Stomach (tissue), 9 donors: ENCODE results near the gene PLEKHS1. TPM values are rescaled to one million over a fixed set of nuclear protein-coding genes. Genes with fewer than 3 reads are reported as not detected.

Experiments
- DNase-seq, 2 donors: peaks; one replicate each; pipeline versions ENCODE4 v3.0.0 to v3.0.0-alpha.2; 2013 to 2019
- H3K27ac ChIP-seq, 5 donors: fragments of 200-600 bp in 4 of 5; sonication (generic) in 4 of 5; one replicate each; pipeline ENCODE4 v1.5.1; 2013 to 2019; ENCODE audit warnings: mild to moderate bottlenecking in 1 of 5, moderate library complexity in 1 of 5
- H3K27me3 ChIP-seq, 3 donors: fragments of 200-600 bp; sonication (generic); one replicate each; pipeline ENCODE4 v1.5.1; 2017 to 2019; ENCODE audit warnings: mixed run types in 1 of 3
- H3K36me3 ChIP-seq, 4 donors: fragments of 200-600 bp; sonication (generic); 1 replicate in 3 of 4; 2 replicates in 1 of 4; pipeline ENCODE4 v1.5.1; 2016 to 2019
- H3K4me1 ChIP-seq, 4 donors: fragments of 200-600 bp; sonication (generic); one replicate each; pipeline ENCODE4 v1.5.1; 2016 to 2019
- H3K4me3 ChIP-seq, 4 donors: fragments of 200-600 bp; sonication (generic) in 3 of 4; one replicate each; pipeline ENCODE4 v1.5.1; 2016 to 2019; ENCODE audit warnings: mild to moderate bottlenecking in 1 of 4
- H3K9me3 ChIP-seq, 4 donors: fragments of 200-600 bp; sonication (generic); one replicate each; pipeline ENCODE4 v1.5.1; 2016 to 2019
- CTCF ChIP-seq, 7 experiments: fragments of 450-650 bp in 4 of 7; fragments of 200-600 bp in 3 of 7; sonication (generic) in 3 of 7; IDR thresholded peaks; one replicate each; pipeline ENCODE4 v1.5.1; 2016 to 2019; ENCODE audit warnings: antibody characterized with exemption in 7 of 7, control low read depth in 2 of 7, mild to moderate bottlenecking in 1 of 7
- EP300 ChIP-seq: sonication (generic); formaldehyde crosslinking; IDR thresholded peaks from one replicate; pipeline ENCODE4 v1.6.1; 2017; ENCODE audit warnings: antibody characterized with exemption
- POLR2A ChIP-seq, 4 donors: fragments of 450-650 bp; IDR thresholded peaks; one replicate each; pipeline ENCODE4 v1.6.1; 2016; ENCODE audit warnings: antibody characterized with exemption in 4 of 4, control low read depth in 2 of 4, mild to moderate bottlenecking in 1 of 4, moderate library complexity in 1 of 4
- POLR2AphosphoS5 ChIP-seq, 3 donors: sonication (generic); formaldehyde crosslinking; IDR thresholded peaks; one replicate each; pipeline ENCODE4 v1.6.1; 2016; ENCODE audit warnings: antibody characterized with exemption in 3 of 3
- WGBS, 5 donors: extraction: QIAGEN DNeasy Blood & Tissue Kit in 3 of 5; methylation state at CpG; one replicate each; pipeline versions ENCODE4 v1.1.5 to v1.1.7; 2013 to 2018; 5-methylcytosine and 5-hydroxymethylcytosine counted together
- intact Hi-C: fragments of 100-400 bp; cut with DNase I; formaldehyde crosslinking; loops from one replicate; pipeline ENCODE4 v1.15.1; 2023; ENCODE audit warnings: low total_unique reads
- polyA plus RNA-seq, 3 donors: library from polyadenylated mRNA; stranded (reverse); fragments of 200-250 nt; gene quantifications; one replicate each; pipeline ENCODE4 v1.2.3, GENCODE V29; 2013
- total RNA-seq, 5 donors: library from RNA; depleted of rRNA; stranded (reverse); fragments of >200 nt; gene quantifications; one replicate each; pipeline versions ENCODE4 v1.1.0 to v1.2.3, GENCODE V29; 2014 to 2016
- donor health status: healthy with polysubstance abuse.
- donor health status: Bipolar disorder and iron deficiency.
- donor health status: healthy.

The PLEKHS1 gene
- total and polyA plus RNA-seq, 8 donors = 0.46 to 2.9 (median 1.7) TPM; not detected in 1

DNA sequence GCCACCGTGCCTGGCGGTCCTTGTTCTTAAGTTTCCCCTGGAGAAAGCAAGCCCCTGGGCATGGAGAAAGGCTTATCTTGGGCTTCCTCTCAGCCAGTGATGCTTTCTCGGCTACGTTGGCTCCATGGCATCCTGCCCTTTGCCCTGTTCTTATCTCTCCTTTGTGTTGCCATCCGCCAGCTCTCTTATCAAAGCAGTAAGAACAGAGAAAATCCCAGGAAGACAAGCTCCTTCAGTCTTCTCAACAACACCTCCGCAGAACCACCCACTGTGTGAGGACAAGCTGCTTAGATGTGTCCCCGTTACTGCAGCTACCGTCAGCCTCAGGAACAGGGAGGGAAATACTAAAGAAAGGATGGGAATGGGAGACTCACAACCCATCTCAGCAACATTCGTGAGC is 3.3 kb downstream of the PLEKHS1 start:
- no peaks in the 10 kb centered on the region for H3K27me3 ChIP-seq
- intact Hi-C loops = no loop called here
- WGBS, 5 donors = 61 to 76% (median 63%) methylated on average over 9 of the region's 9 CpGs
- no peak overlapping the region for H3K27ac ChIP-seq
- peaks cover 15 to 29% (median 22%) of the 10 kb centered on the region in 4 donors for H3K4me1 ChIP-seq
- no peak for TF ChIP-seq POLR2AphosphoS5 (IDR thresholded peaks at IDR 0.05)
- TF ChIP-seq POLR2A (IDR thresholded peaks at IDR 0.05) = no peak
- TF ChIP-seq EP300 = no peak
- no peak for TF ChIP-seq CTCF (IDR thresholded peaks at IDR 0.05)
- no peak for DNase-seq
- no peaks in the 10 kb centered on the region for H3K9me3 ChIP-seq
- H3K36me3 ChIP-seq = no peaks in the 10 kb centered on the region
- H3K4me3 ChIP-seq = no peak overlapping the region

- intact Hi-C loops = no loop called here
- 56 to 75% (median 64%) methylated on average over 12 of the region's 12 CpGs for WGBS, 5 donors
- no peak for TF ChIP-seq EP300
- TF ChIP-seq CTCF (IDR thresholded peaks at IDR 0.05) = no peak
- TF ChIP-seq POLR2AphosphoS5 (IDR thresholded peaks at IDR 0.05) = no peak
- no peak for TF ChIP-seq POLR2A (IDR thresholded peaks at IDR 0.05)
- no peaks in the 10 kb centered on the region for H3K9me3 ChIP-seq
- H3K4me1 ChIP-seq = peaks cover 0 to 25% (median 20%) of the 10 kb centered on the region in 4 donors
- H3K4me3 ChIP-seq = no peak overlapping the region
- H3K36me3 ChIP-seq = no peaks in the 10 kb centered on the region
- no peak overlapping the region for H3K27ac ChIP-seq
- DNase-seq = no peak
- H3K27me3 ChIP-seq = no peaks in the 10 kb centered on the region
Measured at GRCh38 chr10:113756940-113757543, 5.6 kb downstream of the PLEKHS1 start.

DNA sequence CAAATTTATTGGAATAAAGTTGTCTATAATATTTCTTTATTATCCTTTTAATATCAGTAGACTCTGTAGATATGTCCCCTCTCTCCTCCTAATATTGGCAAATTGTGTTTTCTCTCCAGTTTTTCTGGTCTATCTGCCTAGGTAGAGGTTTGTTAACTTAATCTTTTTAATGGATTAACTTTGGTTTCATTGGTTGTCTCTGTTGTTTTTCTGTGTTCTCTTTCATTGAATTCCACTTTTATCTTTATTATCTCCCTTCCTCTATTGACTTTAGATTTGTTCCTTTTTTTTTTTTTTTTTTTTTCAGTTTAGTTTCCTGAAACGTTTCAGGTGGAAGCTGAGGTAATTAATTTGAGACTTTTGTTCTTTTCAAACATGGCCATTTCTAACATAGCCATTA is 10.6 kb downstream of the PLEKHS1 start:
- Histone ChIP-seq H3K4me1 (peaks cover 0 to 29% (median 15%) of the 10 kb centered on the region in 4 donors), H3K27me3 (no peaks in the 10 kb centered on the region), H3K27ac (no peak overlapping the region), H3K4me3 (no peak overlapping the region), H3K36me3 (no peaks in the 10 kb centered on the region), H3K9me3 (peaks cover 0 to 7% (median 0%) of the 10 kb centered on the region in 4 donors)
- TF ChIP-seq EP300 = no peak
- TF ChIP-seq POLR2AphosphoS5 (IDR thresholded peaks at IDR 0.05) = no peak
- TF ChIP-seq POLR2A (IDR thresholded peaks at IDR 0.05) = no peak
- intact Hi-C loops = no loop called here
- 7 to 46% (median 15%) methylated on average over 1 of the region's 1 CpG for WGBS, 5 donors
- no peak for DNase-seq

DNA sequence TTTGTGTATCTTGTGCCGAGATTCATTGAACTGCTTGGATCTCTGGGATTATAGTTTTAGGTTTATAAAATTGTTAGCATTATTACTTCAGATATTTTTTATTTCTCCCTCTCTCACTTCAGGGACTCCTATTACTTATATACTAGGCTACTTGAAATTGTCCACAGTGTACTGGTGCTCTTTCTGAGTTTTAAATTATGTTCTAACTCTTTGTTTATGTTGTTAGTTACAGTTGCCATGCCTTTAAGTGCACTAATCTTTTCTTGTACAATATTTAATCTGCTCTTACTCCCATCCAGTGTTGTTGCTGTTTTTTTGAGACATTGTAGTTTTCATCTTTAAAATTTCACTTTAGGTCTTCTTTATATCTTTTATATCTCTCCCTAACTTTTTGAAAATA is 13.1 kb downstream of the PLEKHS1 start:
- Histone ChIP-seq H3K27me3 (no peaks in the 10 kb centered on the region), H3K27ac (no peak overlapping the region), H3K4me3 (no peak overlapping the region), H3K4me1 (peaks cover 0 to 27% (median 15%) of the 10 kb centered on the region in 4 donors), H3K9me3 (peaks cover 0 to 7% (median 0%) of the 10 kb centered on the region in 4 donors), H3K36me3 (no peaks in the 10 kb centered on the region)
- TF ChIP-seq EP300 (no peak), POLR2A (IDR thresholded peaks at IDR 0.05) (no peak), POLR2AphosphoS5 (IDR thresholded peaks at IDR 0.05) (no peak), CTCF (IDR thresholded peaks at IDR 0.05) (no peak)
- 34 to 63% (median 53%) methylated on average over 1 of the region's 1 CpG for WGBS, 5 donors
- intact Hi-C loops = no loop called here
- DNase-seq = peak in 1 of 2 donors; percentile 28

DNA sequence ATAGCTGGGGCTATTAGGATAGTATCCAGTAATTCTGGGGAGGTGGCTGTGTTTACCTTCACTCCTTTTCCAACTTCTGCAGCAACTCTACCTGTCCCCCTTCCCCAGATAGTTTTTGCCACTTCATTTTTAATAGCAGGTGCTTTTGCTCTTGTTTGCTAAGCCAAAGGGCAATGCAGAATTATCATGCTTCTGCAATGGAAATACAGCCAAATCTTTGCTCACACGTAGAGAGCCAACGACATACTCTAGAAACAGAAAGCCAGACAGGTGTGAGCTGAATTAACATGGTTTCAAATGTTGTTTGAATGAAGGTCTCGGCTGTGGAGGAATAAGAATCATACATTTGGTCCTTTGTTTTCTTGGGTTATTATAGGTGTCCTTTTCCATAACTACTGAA is 14.4 kb downstream of the PLEKHS1 start:
- peak overlapping the region in 1 of 5 donors; percentile 11 for H3K27ac ChIP-seq
- H3K27me3 ChIP-seq = no peaks in the 10 kb centered on the region
- no peaks in the 10 kb centered on the region for H3K36me3 ChIP-seq
- peaks cover 0 to 7% (median 0%) of the 10 kb centered on the region in 4 donors for H3K9me3 ChIP-seq
- intact Hi-C loops = no loop called here
- H3K4me3 ChIP-seq = no peak overlapping the region
- no peak for TF ChIP-seq POLR2AphosphoS5 (IDR thresholded peaks at IDR 0.05)
- no peak for TF ChIP-seq POLR2A (IDR thresholded peaks at IDR 0.05)
- TF ChIP-seq EP300 = no peak
- TF ChIP-seq CTCF (IDR thresholded peaks at IDR 0.05) = no peak
- peak in 1 of 2 donors; percentile 25 for DNase-seq
- 13 to 55% (median 27%) methylated on average over 3 of the region's 3 CpGs for WGBS, 5 donors
- peaks cover 0 to 27% (median 15%) of the 10 kb centered on the region in 4 donors for H3K4me1 ChIP-seq
